ENCODE results near the gene PGM2L1.

DNA sequence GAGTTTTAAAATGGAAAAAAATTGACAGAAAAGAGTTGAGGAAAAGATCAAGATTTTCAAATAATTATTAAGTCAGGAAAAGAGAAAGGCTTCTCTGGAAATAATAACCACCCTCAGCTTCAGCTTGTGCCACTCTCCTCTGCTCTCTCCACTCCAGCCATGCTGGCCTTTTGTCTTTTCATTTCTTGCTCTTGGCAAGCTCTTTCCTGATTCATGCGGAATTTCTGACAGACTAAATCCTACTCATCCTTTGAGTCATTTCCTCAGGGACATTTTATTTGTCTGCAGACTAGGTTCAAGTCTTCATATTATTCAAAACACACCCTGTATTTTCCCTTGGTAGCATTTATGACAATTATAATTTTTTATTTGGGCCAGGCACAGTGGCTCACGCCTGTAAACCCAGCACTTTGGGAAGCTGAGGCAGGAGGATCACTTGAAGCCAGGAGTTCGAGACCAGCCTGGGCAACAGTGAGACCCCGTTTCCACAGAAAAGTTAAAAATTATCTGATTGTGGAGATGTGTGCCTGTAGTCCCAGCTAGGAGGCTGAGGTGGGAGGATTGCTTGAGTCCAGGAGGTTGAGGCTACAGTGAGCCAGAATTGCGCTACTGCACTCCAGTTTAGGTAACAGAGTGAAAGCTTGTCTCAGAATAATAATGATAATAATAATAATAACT, 79.0 kb downstream of the PGM2L1 start:
- no peak for TF ChIP-seq POLR2A (IDR thresholded peaks at IDR 0.05; ENCODE audit: low read length)
- no peak for TF ChIP-seq GATA1 (IDR thresholded peaks at IDR 0.05; ENCODE audit: low read depth, low read length)

Measured in erythroblast (primary cell).